T-helper 2 cell (primary cell): ENCODE measurements around the gene CD300A.

Source experiments
- DNase-seq, 5 experiments: peaks; one replicate each; pipeline versions ENCODE4 v3.0.0 to v3.0.0-alpha.2; 2012 to 2022

Gene CD300A

GRCh38 chr17:74441537-74441936, 24.9 kb upstream of the CD300A start:
- no peak for DNase-seq

DNA sequence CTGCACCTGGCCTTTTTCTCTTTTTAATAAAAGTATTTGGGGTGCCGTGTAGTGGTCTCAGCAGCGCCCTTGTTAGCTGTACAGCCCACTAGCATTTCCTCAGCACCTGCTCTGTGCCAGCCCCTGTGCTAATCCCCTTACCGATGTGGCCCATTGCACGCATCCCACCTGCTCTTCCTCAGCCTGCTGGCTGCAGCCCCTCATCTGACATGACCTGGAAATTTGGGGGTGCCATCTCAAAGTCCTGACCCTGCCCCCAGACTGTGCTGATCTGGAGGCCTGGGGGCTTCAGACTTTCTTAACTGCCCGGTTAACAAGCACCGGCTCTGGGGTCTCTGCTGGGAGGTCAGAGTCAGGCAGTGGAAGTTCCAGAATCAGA, 24.2 kb upstream of the CD300A start:
- no peak for DNase-seq

GRCh38 chr17:74442670-74443515, 23.5 kb upstream of the CD300A start:
- DNase-seq: no peak

- DNase-seq: no peak
Measured at GRCh38 chr17:74443516-74444296, 22.7 kb upstream of the CD300A start.

GRCh38 chr17:74444406-74444805, 22.0 kb upstream of the CD300A start:
- DNase-seq: no peak

DNA sequence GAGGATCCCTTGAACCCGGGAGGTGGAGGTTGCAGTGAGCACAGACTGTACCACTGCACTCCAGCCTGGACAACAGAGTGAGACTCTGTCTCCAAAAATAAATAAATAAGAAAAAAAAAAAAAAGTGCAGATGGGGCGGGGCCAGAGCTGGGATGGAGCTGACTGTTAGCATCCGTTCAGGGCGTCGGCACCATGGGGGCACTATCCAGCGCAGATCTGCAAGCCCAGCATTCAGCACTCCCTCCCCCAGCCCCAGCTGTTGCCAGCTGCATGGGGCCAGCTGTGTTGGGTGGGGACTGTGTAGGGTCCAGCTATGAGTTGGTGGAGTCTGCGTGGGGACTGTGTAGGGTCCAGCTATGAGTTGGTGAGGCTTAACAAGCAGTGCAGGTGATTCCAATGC, 21.3 kb upstream of the CD300A start:
- no peak for DNase-seq

DNA sequence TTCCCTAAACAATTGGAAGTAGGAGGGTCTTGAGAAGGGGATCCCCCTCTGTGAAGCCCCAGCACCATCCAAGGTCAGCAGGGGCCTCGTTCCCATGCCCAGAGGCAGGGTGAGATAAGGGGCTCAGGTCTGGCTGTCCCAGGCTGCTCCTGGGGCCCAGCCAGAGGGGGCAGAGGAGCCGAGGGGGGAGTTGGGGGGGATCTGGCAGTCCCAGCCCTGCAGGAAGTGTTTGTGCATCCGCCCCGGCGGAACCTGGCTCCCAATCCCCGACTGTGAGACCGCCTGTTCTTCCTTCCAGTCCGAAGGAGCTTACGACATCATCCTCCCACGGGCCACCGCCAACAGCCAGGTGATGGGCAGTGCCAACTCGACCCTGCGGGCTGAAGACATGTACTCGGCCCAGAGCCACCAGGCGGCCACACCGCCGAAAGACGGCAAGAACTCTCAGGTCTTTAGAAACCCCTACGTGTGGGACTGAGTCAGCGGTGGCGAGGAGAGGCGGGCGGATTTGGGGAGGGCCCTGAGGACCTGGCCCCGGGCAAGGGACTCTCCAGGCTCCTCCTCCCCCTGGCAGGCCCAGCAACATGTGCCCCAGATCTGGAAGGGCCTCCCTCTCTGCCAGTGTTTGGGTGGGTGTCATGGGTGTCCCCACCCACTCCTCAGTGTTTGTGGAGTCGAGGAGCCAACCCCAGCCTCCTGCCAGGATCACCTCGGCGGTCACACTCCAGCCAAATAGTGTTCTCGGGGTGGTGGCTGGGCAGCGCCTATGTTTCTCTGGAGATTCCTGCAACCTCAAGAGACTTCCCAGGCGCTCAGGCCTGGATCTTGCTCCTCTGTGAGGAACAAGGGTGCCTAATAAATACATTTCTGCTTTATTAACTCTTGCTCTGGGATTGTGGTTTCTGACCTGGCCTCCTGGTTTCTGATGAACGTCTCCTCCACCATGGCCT, 19.6 kb upstream of the CD300A start:
- no peak for DNase-seq

- no peak for DNase-seq
Measured at GRCh38 chr17:74447628-74448159, 18.7 kb upstream of the CD300A start.

GRCh38 chr17:74448756-74449155, 17.7 kb upstream of the CD300A start:
- no peak for DNase-seq

GRCh38 chr17:74449306-74449705, 17.1 kb upstream of the CD300A start:
- no peak for DNase-seq

GRCh38 chr17:74449773-74450172, 16.7 kb upstream of the CD300A start:
- DNase-seq: no peak

- no peak for DNase-seq
Measured at GRCh38 chr17:74450231-74450630, 16.2 kb upstream of the CD300A start.

DNA sequence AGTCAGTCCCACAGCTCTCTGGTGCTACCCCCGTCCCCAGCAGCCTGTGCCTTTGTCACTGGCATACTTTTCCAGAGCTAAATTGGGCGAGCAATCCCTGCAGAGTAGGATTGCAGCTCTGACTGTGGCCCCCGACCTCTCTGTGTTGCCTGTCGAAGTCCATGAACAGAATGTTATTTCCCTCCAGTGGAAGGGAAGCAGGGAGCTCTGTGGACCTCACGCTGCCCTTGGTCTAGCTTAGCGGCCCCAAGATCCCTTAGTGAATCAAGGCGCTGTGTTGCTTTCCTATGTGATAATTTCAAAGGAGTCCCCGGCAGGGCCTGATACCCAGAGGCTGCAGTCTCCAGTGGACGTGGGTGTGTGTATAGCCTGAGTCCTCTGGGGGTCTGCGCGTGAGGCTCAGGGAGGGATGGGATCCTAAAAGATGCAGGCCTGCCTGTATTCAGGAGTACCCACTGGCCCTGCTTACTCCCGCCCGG, 15.5 kb upstream of the CD300A start:
- no peak for DNase-seq

DNA sequence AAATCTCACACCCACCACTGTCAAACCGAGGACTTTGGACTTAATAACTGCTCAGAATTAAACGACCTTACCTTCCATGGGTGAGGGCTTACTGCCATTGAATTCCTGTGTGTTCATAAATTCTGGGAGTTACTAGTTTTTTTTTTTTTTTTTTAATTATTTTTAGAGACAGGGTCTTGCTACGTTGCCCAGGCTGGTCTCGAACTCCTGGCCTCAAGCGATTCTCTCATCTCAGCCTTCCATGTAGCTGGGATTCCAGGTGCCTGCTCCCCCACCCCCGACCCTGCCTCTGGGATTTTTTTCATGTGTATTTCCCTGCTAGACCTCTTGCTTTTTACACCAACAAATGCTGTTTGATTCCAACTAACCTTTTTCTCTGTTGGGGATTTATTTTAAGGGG, 14.9 kb upstream of the CD300A start:
- no peak for DNase-seq

- DNase-seq: peak in 1 of 5 experiments; percentile 32
Measured at GRCh38 chr17:74452033-74452840, 14.2 kb upstream of the CD300A start.

DNA sequence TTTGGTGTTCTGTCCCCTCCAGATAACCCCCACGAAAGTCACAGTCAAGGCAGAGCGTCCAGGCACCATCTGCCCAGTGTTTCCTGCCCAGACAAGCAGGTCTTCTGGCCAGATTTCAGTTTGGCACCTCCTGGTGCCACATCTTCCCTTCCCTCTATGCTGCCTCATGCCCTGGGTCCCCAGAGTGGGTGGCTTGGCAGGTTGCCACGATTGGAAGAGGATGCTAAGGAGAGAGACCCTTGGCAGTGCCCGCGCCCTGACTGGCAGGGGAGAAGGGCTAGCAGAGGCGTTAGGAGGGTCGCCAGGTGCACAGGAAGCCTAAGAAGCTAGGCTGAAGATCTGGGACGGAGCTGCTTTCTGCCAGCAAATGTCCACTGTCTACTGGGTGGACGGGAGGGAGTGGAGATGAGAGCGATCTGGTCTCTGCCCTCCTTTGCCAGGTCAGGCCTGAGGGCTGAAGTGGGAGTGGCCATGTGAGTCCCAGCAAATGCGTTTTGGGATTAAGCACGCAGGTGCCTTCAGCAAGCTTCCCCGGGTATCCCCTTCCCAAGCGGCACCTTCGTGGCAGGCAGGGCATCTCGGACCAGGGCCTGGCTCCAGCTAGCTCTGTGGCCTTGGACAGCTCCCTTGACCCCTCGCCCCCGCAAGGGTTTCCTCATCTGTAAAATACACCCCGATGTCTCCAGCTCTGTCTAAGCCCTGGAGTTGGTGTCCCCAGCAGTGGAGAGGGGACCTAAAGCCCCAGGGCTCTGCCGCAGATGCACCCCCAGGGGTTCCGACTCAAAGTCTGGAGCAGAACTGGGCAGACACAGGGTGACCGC, 13.4 kb upstream of the CD300A start:
- DNase-seq: no peak

DNA sequence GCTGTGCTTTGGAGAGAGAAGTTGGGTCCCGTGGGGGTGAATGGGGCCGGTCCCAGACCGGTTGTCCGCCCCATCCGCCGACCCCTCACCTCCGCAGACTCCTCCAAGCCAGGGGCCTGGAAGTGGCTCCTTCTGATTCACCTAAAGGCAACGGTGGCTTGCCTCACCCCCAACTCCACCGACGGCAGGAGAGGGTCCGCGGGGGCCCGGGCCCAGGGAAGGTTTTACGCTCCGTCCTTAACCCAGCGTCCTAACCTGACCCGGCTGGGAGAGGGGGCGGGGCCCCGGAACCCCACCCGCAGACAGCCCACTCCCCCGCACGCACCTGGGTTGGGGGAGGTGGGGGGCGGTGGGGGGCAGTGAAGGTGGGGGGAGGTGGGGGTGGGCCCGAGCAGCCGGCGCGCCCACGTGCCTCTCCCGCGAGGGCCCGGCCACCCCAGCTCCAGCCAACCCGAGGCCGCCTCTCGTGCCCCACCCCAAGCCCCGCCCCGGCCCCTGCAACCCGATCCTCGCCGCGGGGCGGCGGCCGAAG, 12.7 kb upstream of the CD300A start:
- DNase-seq: peak in 4 of 5 experiments; percentile 46 to 78 (median 58)

DNA sequence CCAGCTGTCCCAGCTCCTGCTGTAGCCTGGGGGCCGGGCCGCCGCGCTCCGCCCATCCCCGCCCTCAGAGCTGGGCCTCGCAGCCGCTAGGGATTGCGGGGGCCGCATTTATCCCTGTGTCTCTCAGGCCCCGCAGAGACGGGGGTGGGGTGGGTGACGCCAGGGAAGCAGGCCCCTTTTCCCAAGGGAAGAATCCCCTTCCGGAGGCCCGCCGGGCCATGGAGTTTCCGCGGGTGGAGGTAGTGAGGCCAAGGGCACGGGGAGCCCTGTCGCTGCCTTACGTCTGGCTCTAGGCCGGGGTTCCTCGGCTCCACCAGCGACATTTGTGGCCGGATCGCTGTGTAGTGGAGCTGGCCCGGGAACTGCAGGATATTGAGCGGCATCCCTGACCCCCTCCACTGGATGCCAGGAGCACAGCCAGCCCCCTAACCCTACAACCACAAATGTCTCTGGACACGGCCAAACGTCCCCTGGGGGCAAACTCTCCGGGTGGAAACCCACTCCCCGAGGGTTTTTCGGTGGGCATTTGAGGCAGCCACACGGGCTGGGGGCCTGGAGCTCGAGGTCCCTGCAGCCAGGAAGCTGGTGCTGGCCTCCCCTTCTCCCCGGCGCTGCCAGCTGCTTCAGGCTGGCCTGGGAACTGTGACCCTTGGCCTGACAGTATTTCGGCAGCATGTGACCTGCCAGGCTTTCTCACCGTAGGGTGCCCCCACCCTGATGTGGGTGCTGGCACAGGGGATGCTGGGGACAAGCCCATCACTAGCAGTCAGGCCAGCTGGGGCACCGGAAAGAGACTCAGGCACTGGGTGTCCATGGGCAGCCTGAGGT, 12.0 kb upstream of the CD300A start:
- DNase-seq: peak in 1 of 5 experiments; percentile 43

DNA sequence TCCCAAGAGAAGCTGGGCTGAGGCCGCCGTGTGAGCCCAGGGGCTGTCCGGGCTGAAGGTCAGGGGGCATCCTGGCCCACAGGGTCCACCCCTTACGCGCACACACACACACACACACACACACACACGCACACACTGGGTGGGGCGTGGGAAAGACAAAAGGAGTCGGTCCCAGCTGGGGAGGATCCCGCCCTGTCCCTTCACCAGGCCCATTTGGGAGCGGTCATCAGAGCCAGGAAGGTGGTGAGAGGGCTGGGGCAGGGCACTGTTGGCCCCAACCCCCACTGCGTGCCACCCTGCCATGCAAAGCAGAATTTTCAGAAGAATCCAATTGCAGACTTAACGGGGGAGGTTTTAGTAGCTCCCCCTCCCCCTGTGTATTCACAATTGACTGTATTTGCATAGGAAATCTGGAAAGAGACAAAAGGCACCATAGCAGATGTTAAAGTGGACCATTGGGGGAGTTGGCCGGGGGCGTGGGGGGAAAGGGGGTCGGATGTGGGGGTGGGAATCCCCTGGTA, 11.3 kb upstream of the CD300A start:
- DNase-seq: no peak
